G401 (cell line): Measurements from ENCODE around the gene MTNR1A. TPM values are rescaled to one million over a fixed set of nuclear protein-coding genes. Genes with fewer than 3 reads are reported as not detected.

ENCODE experiments used
- DNase-seq: peaks from one replicate; pipeline ENCODE4 v3.0.0-alpha.2; 2015; ENCODE audit warnings: low spot score
- in situ Hi-C: cut with HindIII; loops from 2 replicates; pipeline ENCODE4 v1.10.0; 2016; ENCODE audit warnings: low sequenced_read_pairs, mixed read lengths
- total RNA-seq: library from RNA; depleted of rRNA; stranded (reverse); fragments of >200 nt; shearing (Covaris generic); gene quantifications from 2 replicates; pipeline ENCODE4 v1.2.3, GENCODE V29; 2014; rRNA removed

MTNR1A gene
- total RNA-seq, 1 experiment from 2014 or later = not detected

DNA sequence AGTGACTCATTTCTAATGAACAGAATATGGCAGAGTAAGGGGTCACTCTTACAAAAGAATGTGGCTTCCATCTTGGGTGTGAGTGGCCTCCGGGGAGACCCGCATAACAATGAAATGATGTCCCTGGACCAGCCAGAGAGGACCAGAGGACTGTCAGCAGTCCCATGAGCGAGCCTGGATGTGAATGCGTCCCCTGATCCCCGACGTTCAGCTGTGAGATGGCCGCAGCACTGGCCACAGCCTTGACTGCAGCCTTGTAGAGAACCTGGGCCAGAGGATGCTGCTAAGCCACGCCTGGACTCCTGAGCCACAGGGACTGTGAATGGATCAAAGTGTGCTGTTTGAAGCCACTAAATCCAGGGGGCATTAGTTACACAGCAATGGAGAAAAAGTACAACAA is 53.8 kb downstream of the MTNR1A start:
- DNase-seq = no peak
- in situ Hi-C loops = no loop called here

DNA sequence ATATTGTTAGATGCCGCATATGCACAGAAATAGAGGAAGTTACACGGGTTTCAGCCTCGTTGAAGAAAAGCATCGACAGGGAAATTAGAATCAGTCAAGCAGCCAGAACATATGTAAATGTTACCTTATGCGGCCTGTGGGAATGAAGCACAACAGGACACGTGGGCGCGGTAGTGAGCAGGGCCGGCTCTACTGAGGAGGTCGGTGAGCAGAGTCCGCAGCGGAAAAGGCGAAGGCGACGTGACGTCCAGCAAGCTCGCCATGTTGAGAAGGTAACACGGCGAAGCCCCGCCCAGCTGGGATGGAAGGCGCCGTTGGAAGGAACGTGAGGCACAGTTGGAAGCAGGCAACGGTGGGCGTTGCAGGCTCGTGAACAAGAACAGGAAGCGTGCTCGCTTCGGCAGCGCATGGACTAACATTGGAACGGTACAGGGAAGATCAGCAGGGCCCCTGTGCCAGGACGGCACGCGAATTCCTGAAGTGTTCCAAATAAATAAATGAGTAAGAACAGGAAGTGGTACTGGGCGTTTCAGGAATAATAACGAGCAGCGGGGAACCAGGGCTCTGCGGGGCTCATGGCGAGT is 54.6 kb downstream of the MTNR1A start:
- in situ Hi-C loops = no loop called here

DNA sequence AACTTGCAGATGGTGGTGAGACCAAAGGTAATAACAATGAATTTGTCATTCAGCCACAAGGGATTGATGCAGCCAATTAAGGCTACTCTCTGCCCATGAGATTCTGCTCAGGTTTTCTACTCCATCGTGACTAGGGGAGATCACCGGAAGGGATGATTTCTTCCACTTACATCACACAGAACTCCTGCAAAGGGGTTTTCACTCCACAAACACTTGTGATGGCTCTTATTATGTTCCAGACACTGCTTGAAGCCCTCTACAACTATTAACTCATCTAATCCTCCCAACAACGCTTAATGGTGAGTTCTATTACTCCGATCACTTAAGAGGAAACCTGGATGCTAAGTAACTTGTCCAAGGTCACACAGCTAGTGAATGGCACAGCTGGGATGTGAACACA is 55.9 kb downstream of the MTNR1A start:
- in situ Hi-C loops = no loop called here
- DNase-seq = no peak

More for the DNA sequence above, 54.6 kb downstream of the MTNR1A start:
- no peak for DNase-seq

DNA sequence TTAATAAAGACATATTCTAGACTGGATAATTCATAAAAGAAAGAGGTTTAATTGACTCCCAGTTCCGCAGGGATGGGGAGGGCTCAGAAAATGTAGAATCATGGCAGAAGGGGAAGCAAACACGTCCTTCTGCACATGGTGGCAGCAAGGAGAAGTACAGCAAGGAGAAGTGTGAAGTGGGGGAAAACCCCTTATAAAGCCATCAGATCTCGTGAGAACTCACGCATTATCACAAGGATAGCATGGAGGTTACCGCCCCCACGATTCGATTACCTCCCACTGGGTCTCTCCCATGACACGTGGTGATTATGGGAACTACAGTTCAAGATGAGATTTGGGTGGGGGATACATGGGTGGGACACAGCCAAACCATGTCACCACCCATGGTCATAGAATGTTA is 58.3 kb downstream of the MTNR1A start:
- DNase-seq = no peak

DNA sequence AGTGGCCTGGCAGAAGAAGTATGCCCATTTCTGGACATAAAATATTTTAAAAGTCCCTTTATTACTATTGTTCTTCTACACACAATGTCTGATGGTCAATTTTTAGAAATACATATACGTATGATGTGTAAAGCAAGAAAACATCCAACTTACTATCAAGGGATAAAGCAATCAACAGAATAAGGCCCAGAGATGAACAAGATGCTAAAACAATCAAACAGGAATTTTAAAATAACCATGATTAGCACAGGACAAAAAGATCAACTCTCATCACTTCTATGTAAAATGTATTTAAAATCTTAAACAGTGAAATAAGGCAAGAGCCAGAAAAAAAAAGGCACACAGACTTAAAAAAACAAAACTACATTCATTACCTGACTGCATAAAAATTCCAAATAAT is 60.9 kb downstream of the MTNR1A start:
- no peak for DNase-seq
- in situ Hi-C loops = no loop called here

More for the DNA sequence above, 58.3 kb downstream of the MTNR1A start:
- in situ Hi-C loops = no loop called here

DNA sequence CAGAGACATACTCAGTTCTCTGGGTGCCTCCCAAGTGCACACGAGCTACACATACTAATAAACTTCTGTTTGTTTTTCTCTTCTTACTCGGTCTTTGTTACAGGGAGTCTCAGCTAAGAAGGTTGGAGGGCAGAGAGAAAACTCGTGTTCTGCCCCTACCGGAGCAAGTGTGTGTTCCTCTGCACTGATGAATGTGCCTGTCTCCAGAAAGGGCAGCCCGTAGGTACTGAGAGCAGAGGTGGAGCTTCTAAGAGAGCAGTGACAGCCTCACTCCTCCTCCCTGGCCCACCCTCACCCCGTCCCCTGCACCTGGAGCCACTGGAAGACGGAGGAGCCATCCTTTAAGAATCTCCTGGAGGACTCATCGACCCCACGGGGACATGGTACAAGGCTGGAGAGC is 67.6 kb downstream of the MTNR1A start:
- in situ Hi-C loops = no loop called here
- DNase-seq = no peak

DNA sequence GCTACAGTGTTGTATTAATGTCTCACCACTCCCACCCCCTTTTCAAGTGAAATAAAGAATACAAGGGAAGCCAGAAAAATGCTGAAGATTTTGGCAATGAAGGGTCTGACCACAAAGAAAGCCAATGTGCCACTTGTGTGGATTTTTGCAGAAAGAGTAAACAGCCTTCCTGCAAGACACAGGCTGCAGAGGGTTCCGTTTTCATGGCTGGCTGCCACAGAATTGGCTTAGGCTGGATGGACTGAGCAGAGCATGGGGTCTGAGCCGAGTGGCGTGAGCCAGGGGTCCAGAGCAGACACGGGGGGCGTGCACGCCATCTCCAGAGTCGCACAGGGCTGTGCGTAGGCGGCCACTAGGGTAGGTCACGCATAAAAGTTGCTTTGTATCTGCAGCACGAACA is 69.2 kb downstream of the MTNR1A start:
- in situ Hi-C loops = no loop called here
- peak; percentile 62 for DNase-seq

DNA sequence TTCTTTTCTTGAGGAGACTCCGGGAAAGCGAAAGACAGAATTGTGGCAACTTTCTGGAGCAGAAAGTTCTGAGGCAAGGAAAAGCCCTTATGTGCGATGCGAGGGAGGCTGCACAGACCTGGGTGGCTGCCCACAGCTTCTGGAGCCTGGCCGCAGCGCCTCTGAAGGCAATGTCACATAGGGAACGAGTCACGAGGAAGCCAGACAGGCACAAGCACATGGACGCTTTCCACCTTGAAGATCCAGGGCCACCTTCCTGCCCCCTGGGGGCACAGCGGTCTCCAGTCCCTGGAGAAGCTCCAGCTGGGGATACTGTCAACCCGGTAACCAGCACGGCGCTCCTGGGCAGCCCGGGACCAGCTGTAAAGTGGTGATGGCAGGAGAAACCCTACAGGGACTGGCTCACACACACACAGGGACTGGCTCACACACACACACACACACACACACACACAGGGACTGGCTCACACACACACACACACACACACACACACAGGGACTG is 69.8 kb downstream of the MTNR1A start:
- in situ Hi-C loops = no loop called here
- peak; percentile 79 for DNase-seq

DNA sequence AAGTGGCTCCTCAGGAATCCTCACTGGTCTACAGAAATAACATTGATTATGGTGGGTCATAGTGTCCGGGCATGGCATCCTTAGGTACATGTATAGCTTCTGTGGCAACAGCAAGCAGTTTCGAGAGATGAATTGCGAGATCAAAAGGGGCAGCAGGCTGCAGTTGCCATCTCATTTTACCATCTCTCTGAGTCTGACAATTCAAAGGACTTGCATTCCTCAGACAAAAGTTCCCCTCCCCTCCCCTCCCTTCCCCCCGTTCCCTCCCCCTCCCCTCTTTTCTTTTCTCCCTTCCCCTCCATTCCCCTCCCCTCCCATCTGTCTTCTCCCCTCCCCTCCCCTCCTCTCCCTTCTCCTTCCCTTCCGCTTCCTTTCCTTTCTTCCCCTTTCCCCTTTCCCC is 70.2 kb downstream of the MTNR1A start:
- no peak for DNase-seq
- in situ Hi-C loops = no loop called here

DNA sequence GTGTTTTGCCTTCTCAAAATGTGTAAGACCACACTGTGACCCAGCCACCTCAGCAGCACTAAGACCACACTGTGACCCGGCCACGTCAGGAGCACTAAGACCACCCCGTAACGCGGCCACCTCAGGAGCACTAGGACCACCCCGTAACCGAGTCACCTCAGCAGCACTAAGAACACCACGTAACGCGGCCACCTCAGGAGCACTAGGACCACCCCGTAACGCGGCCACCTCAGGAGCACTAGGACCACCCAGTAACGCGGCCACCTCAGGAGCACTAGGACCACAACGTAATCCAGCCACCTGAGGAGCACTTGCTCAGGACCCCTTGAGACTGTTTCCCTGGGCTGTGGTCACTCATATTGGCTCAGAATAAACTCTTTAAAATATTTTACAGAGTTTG is 71.7 kb downstream of the MTNR1A start:
- in situ Hi-C loops = no loop called here
- no peak for DNase-seq

Other genes starting within 250 kb of the MTNR1A start
- 13.6 and 49.5 TPM in 2 replicates for gene FAT1, start 168.3 kb upstream of the MTNR1A start, total RNA-seq